HL-60/S4 treated with phorbol 12-myristate 13-acetate at 8.2 ng/mL for 4 days and 3 days (cell line): ENCODE results near the gene MPHOSPH8.
"Not testable (repeated sequence)": the region's sequence is repeated elsewhere in the genome, so short reads cannot be mapped to it uniquely, and the experiment has no call there.

Experiments
- in situ Hi-C: fragments of 300-500 bp; cut with MboI; formaldehyde crosslinking; loops from 2 replicates; pipeline ENCODE4 v1.15.0; 2022; ENCODE audit warnings: low sequenced_read_pairs

The MPHOSPH8 gene

DNA sequence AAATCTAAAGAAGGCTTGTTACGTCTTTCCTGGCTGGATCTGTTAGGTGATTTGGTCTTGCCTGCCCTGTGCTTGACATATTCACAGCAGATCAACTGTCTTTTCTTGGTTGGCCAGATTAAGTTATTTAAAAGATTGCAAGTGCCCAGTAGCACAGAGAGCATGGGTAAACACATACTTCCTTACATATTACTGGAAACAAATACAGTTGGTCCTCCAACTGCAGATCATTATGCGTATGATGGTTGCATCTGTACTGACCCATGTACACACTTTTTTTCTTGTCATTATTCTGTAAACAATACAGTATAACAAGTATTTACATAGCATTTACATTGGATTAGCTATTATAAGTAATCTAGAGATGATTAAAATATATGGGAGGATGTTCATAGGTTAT lies 9.2 kb upstream of the MPHOSPH8 start:
- in situ Hi-C loops = no loop called here

GRCh38 chr13:19632915-19633478 lies 462 bp upstream of the MPHOSPH8 start:
- in situ Hi-C loops = no loop called here

DNA sequence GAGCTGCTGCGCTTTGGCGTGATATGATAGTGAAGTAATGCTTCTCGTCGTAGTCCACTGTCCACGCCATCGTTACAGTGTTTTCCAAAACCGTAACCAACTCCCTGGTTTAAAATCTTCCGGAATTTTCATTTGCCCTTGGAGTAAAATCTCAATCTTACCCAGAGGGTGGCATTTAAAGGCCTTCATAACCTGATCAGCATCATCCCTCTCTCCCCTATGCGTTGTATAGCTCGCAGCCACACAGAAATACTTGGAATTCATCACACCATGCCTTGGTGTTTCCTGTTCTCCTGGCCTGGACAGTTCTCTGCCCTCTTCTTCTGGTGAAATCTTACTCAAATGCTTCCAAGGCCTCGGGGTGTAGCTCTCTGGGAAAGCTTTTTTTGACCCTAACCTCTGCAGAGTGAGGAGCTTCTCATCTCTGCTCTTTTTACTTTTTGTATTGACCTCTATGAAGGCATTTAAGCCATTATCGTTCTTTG lies 839 bp downstream of the MPHOSPH8 start:
- in situ Hi-C loops = no loop called here

DNA sequence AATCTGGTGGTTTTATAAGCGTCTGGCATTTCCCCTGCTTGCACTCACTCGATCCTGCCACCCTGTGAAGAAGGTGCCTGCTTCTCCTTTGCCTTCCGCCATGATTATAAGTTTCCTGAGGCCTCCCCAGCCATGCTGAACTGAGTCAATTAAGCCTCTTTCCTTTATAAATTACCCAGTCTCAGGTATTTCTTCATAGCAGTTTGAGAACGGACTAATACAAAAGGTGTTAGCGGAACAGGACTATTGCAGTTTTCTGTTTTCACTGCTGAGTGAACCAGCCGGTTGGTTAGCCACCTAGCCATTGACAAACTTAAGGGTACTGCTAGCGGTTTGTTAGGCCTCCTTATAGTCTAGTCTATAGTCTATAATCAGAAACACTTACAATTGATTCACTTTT lies 2.5 kb downstream of the MPHOSPH8 start:
- in situ Hi-C loops = not testable (repeated sequence)

DNA sequence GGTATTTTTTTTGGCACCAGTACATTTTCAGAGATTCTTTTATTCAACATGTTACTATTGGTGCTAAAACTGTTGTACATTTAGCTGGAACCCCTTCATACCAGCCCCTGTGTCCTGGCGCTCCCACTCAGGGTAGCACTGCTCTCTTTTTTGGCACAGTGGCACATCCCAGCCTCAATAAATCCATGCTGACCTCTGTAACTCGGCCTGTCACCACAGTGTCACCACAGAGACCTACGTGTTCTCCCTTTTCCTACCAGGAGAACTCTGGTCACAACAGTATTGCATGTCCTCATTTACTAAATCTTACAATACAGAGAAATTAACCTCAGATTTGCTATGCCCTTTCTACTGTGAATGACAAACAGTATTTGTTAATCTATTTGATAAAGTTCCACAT lies 10.2 kb downstream of the MPHOSPH8 start:
- in situ Hi-C loops = no loop called here

GRCh38 chr13:19645000-19645399 lies 11.5 kb downstream of the MPHOSPH8 start:
- in situ Hi-C loops = no loop called here

DNA sequence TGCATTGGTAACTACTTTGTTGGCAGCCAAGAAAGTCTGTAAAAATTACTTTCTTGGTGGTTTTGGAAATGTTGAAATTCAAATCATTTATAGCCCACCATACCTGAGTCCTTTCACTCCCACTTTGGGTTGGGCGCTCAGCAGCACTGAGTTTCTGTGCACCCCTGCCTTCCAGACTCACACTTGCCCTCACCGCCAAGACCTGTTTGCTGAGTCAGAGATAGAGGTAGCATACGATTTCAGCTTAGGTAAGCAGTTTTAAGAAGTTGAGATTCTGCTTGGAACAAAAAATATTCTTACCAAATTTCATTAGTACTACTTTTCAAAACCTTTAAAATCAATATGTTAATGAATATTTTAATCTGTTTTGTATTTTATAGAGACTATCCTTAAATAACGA lies 12.6 kb downstream of the MPHOSPH8 start:
- in situ Hi-C loops = no loop called here

DNA sequence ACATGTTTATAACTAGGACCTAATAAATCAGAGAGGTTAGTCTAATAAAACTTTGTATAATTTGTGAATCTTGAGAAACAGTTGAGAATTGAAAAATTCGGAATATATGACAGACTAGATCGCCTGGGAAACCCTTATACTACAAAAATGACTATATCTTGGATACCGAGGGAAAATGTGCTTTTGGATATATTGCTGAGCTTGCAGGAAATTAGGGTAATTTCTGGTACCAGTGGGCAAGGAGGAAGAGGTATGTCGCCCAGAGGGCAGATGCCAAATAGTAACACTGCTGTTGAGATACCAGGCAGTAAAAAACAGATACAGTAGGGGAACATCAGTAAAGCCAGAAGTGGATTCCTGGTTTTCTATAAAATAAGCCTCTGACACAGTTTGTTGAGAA lies 17.3 kb downstream of the MPHOSPH8 start:
- in situ Hi-C loops = no loop called here

DNA sequence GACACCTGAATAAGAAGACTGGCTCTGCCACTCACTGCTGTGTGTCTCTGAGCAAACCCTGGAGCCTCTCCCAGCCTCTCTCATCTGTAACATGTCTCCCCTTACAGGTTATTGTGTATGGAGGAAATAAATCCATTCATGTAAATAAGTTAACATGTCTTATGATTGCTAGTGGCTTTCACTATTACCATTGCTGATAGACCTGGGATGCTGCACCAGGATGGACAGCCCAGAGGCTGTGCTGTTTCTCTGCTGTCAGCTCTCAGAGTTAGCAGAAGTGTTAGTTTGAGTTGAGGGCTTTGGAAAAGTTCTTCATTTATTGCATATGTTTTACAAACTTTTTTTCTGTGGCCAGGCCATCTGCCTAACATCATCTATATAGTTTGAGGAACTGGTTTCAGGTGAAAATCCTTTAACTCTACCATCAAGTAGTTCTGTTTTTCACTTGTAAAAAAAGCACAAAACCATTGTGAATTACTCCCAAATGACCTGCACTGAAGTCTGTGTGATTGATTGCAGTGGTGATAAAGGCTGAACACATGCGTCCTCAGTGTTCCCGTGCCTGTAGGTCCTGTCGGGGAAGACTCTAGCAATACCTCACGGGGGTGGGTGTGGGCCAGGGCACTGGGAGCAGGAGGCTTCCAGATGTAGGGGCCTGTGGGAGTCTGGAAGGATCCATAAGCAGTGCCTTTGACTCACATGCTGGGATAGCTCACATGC lies 24.6 kb downstream of the MPHOSPH8 start:
- in situ Hi-C loops = no loop called here

DNA sequence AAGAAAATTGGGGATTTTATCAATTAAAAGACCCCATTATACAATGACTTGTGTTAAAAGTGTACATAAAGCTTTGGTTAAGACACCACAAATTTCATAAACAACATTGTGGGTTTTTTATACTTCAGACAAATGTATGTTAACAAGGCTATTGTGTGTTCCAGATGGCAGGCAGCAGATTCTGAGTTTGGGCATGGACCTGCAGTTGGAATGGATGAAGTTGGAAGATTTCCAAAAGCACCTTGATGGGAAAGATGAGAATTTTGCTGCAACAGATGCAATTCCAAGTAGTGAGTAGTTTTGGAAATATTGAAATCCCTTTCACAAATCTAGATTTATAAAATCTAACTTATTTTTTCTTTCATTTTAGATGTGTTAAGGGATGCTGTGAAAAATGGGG lies 25.4 kb downstream of the MPHOSPH8 start:
- in situ Hi-C loops = no loop called here

- in situ Hi-C loops = no loop called here
Observed at GRCh38 chr13:19661126-19661525, 27.7 kb downstream of the MPHOSPH8 start.

GRCh38 chr13:19661561-19661960 lies 28.1 kb downstream of the MPHOSPH8 start:
- in situ Hi-C loops = no loop called here

GRCh38 chr13:19663416-19663979 lies 30.0 kb downstream of the MPHOSPH8 start:
- in situ Hi-C loops = no loop called here

DNA sequence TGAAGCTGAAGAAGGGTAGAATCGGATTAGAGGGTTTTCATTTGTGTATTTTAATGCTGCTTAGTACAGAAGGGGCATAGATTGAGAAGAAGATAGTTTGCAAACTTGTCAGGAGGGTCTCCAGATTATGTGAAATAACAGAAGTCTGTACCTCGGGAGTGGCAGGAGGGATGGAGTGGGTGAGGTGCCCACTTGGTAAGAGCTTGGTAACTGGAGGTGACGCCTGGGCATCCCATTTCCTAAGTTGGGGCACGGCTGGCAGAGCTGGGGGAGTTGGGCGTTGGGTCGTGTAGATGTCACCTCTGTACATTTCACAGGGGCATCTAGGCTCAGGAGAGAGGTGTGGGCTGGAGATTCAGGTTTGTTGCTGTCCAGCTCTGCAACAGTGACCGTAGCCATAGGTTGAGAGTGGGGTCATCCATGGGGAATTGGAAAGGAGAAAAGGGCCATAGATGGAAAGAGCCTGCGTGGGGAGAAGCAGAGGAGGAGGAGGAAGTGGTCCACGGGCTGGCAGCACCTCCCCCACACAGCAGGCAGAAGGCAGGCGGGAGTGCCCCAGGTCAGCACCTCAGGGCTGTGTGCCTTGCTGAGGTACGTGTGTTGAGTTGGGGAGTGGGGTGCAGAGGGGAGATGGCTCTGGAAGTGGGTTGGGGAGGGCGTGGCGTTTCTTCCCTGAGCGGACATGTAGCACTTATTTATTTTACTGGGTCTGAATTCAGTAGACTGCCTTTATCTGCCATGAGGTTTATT lies 31.2 kb downstream of the MPHOSPH8 start:
- in situ Hi-C loops = no loop called here

- in situ Hi-C loops = no loop called here
Observed at GRCh38 chr13:19665427-19665859, 32.0 kb downstream of the MPHOSPH8 start.

DNA sequence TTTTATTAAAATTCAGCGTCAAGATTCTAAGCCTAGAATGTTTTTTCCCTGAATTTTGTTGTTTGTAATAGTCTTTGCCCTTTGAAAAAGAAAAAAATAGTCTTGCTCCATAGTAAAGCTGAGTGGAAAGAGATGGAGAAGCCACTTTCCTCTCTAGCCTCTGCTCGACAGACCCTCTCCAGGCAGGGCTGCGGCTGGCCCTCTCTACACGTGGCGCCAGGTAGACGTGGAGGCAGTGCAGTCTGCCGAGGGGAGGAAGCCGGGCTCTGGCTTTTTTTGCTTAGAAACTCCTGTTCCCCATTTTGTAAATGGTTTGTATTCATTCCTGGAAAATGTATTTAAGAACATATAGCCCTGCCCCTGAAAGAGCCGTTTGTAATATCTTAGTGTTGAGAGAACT lies 35.3 kb downstream of the MPHOSPH8 start:
- in situ Hi-C loops = no loop called here

GRCh38 chr13:19670147-19670546 lies 36.7 kb downstream of the MPHOSPH8 start:
- in situ Hi-C loops = no loop called here

GRCh38 chr13:19672990-19673389 lies 39.5 kb downstream of the MPHOSPH8 start:
- in situ Hi-C loops = no loop called here

DNA sequence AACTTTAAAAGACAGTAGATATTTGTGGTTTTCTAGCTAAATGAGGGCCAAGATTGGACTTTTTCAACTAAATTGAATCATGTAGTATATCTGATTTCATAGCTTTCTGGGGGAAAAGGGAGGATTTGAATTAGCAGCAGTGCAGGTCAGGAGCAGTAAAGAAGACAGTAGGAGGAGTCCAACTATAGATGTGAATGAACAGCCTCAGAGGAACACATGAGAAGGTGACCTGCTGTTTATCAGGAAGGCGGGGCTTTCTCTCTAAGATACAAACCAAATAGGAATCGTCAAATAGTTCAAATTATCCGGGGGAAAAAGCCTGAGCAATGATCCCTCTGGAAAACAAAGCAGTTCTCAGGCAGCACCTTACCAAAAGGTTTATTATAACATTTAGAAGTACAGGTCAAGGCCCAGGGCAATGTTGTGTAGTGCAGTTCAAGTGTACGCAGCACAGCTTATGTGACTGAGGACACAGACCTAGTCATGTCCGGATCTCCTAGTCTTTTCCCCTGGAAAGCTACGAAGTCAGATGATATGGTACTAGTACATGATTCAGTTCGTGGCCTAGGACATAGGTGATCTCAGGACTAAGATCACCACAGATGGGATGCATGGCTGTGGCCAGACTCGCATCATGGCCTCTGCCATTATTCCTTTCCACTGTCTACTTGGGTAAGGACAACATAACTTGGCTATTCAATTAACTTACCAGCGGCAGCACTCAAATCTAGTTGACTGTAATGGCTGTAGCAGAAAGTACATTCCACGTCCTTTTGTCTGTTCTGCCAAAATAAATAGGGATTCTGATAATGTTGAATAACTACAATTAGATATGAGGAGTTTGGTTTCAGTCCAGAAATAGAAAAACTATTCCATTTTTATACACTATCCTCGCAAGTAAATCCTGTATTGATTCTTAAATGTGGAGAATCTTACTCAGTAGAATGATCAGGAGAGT lies 40.3 kb downstream of the MPHOSPH8 start:
- in situ Hi-C loops = no loop called here

- in situ Hi-C loops = no loop called here
Observed at GRCh38 chr13:19674898-19675297, 41.4 kb downstream of the MPHOSPH8 start.
